Loucy (cell line): ENCODE data around the gene SESN3.

Experiments
- H2AFZ ChIP-seq: fragments of 200-600 bp; sonication (generic); 2 replicates; pipeline ENCODE4 v1.6.0; 2016; ENCODE audit warnings: antibody characterized with exemption, mild to moderate bottlenecking, low read length, moderate library complexity
- H3F3A ChIP-seq: fragments of 200-600 bp; 2 replicates; pipeline ENCODE4 v1.6.0; 2016; ENCODE audit warnings: antibody characterized with exemption, low read depth, mild to moderate bottlenecking
- H3K27me3 ChIP-seq: fragments of 200-600 bp; sonication (generic); 2 replicates; pipeline ENCODE4 v1.6.1; 2014; ENCODE audit warnings: low read length, mild to moderate bottlenecking; ENCODE audit not compliant: insufficient read depth, poor library complexity, severe bottlenecking
- H3K36me3 ChIP-seq: fragments of 200-600 bp; sonication (generic); 2 replicates; pipeline ENCODE4 v1.6.1; 2016; ENCODE audit warnings: low read length; ENCODE audit not compliant: insufficient read depth
- H3K4me1 ChIP-seq: fragments of 200-600 bp; sonication (generic); 2 replicates; pipeline ENCODE4 v1.5.1; 2014; ENCODE audit warnings: low read length, mild to moderate bottlenecking; ENCODE audit not compliant: insufficient read depth, poor library complexity, severe bottlenecking
- H3K4me2 ChIP-seq: fragments of 200-600 bp; sonication (generic); 2 replicates; pipeline ENCODE4 v1.6.0; 2014; ENCODE audit warnings: antibody characterized with exemption, low read length, low read depth, mild to moderate bottlenecking; ENCODE audit not compliant: poor library complexity, severe bottlenecking
- H3K4me3 ChIP-seq: fragments of 200-600 bp; sonication (generic); 2 replicates; pipeline ENCODE4 v1.5.1; 2014; ENCODE audit warnings: low read length, mild to moderate bottlenecking, mixed read lengths; ENCODE audit not compliant: poor library complexity, severe bottlenecking
- H3K79me2 ChIP-seq: fragments of 200-600 bp; sonication (generic); 2 replicates; pipeline ENCODE4 v1.6.1; 2014; ENCODE audit warnings: low read length; ENCODE audit not compliant: insufficient read depth
- H3K9ac ChIP-seq: fragments of 200-600 bp; sonication (generic); 2 replicates; pipeline ENCODE4 v1.6.0; 2014; ENCODE audit warnings: mild to moderate bottlenecking, low read depth, low read length, moderate library complexity; ENCODE audit not compliant: poor library complexity, severe bottlenecking
- H3K9me2 ChIP-seq: fragments of 200-600 bp; sonication (generic); replicated peaks from 2 replicates; pipeline ENCODE4 v1.6.1; 2016; ENCODE audit warnings: low read depth, low read length, mixed read lengths
- H3K9me3 ChIP-seq: fragments of 200-600 bp; sonication (generic); 2 replicates; pipeline ENCODE4 v1.6.1; 2014; ENCODE audit warnings: mild to moderate bottlenecking, antibody characterized with exemption, low read length, low read depth; ENCODE audit not compliant: insufficient read depth
- H4K20me1 ChIP-seq: fragments of 200-600 bp; sonication (generic); 2 replicates; pipeline ENCODE4 v1.6.0; 2014; ENCODE audit warnings: antibody characterized with exemption, low read length, mild to moderate bottlenecking; ENCODE audit not compliant: insufficient read depth, poor library complexity, severe bottlenecking
- EZH2phosphoT487 ChIP-seq: fragments of 200-600 bp; IDR thresholded peaks from 2 replicates; pipeline ENCODE4 v1.6.1; 2018; ENCODE audit warnings: antibody characterized with exemption, mild to moderate bottlenecking, moderate library complexity, borderline replicate concordance
- TF ChIP-seq, protein P1 (sequence below): fragments of 200-600 bp; sonication (generic); conservative IDR thresholded peaks from 2 replicates; pipeline ENCODE4 v1.5.1; 2014; ENCODE audit warnings: mild to moderate bottlenecking, antibody characterized with exemption, low read length

The SESN3 gene

GRCh38 chr11:95267601-95268213 lies 36.7 kb upstream of the SESN3 start:
- H3K4me1 ChIP-seq = peaks cover 15% of the 10 kb centered on the region

GRCh38 chr11:95266751-95267374 lies 35.9 kb upstream of the SESN3 start:
- Histone ChIP-seq H3F3A (no peaks in the 10 kb centered on the region), H3K79me2 (no peaks in the 10 kb centered on the region), H3K4me2 (no peak overlapping the region), H4K20me1 (no peaks in the 10 kb centered on the region), H3K4me3 (no peak overlapping the region), H2AFZ (no peak overlapping the region), H3K9me3 (no peaks in the 10 kb centered on the region), H3K4me1 (peaks cover 19% of the 10 kb centered on the region), H3K9ac (no peak overlapping the region), H3K36me3 (no peaks in the 10 kb centered on the region), H3K9me2 (no peaks in the 10 kb centered on the region), H3K27me3 (no peaks in the 10 kb centered on the region)
- TF ChIP-seq EZH2phosphoT487 = no peak
- TF ChIP-seq, protein P1, sequence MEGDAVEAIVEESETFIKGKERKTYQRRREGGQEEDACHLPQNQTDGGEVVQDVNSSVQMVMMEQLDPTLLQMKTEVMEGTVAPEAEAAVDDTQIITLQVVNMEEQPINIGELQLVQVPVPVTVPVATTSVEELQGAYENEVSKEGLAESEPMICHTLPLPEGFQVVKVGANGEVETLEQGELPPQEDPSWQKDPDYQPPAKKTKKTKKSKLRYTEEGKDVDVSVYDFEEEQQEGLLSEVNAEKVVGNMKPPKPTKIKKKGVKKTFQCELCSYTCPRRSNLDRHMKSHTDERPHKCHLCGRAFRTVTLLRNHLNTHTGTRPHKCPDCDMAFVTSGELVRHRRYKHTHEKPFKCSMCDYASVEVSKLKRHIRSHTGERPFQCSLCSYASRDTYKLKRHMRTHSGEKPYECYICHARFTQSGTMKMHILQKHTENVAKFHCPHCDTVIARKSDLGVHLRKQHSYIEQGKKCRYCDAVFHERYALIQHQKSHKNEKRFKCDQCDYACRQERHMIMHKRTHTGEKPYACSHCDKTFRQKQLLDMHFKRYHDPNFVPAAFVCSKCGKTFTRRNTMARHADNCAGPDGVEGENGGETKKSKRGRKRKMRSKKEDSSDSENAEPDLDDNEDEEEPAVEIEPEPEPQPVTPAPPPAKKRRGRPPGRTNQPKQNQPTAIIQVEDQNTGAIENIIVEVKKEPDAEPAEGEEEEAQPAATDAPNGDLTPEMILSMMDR = no peak

More at GRCh38 chr11:95267601-95268213, 36.7 kb upstream of the SESN3 start:
- Histone ChIP-seq H3K4me2 (no peak overlapping the region), H3K4me3 (no peak overlapping the region), H3K27me3 (no peaks in the 10 kb centered on the region), H3K9me3 (no peaks in the 10 kb centered on the region), H3K9ac (no peak overlapping the region), H3K79me2 (no peaks in the 10 kb centered on the region), H3K9me2 (no peaks in the 10 kb centered on the region), H3F3A (no peaks in the 10 kb centered on the region), H4K20me1 (no peaks in the 10 kb centered on the region), H3K36me3 (no peaks in the 10 kb centered on the region), H2AFZ (no peak overlapping the region)
- TF ChIP-seq, protein P1 = no peak
- TF ChIP-seq EZH2phosphoT487 = no peak

DNA sequence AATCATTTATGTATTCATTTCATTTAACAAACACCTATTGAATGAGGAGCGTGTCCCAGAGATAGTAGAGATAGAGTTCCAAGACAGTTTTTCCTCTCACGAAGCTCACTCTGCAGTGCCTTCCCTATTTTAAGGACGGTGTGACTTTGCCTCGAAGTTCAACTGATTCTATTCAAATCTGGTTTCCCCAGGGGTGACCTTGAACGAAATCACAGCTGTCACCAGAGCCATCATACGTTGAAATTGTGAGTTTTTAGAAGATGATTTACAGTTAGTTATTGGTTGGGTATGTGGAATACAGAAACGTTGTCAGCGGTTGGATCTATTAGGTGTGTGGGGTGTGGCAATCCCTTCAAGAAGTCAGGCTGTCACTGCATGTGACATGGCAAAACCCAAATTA lies 33.9 kb upstream of the SESN3 start:
- no peaks in the 10 kb centered on the region for H3K9me2 ChIP-seq
- no peaks in the 10 kb centered on the region for H3K36me3 ChIP-seq
- no peaks in the 10 kb centered on the region for H3K9me3 ChIP-seq
- no peaks in the 10 kb centered on the region for H4K20me1 ChIP-seq
- no peak overlapping the region for H3K4me3 ChIP-seq
- H3K4me2 ChIP-seq = no peak overlapping the region
- no peak overlapping the region for H2AFZ ChIP-seq
- H3K27me3 ChIP-seq = no peaks in the 10 kb centered on the region
- no peak overlapping the region for H3K9ac ChIP-seq
- H3K4me1 ChIP-seq = peaks cover 19% of the 10 kb centered on the region
- H3F3A ChIP-seq = no peaks in the 10 kb centered on the region
- H3K79me2 ChIP-seq = no peaks in the 10 kb centered on the region
- TF ChIP-seq, protein P1 = no peak
- TF ChIP-seq EZH2phosphoT487 = no peak
